Liver (tissue), 3 donors: Measurements from ENCODE around the gene TTBK1.

Experiments
- CTCF ChIP-seq: fragments of 150-350 bp; IDR thresholded peaks from 2 replicates; pipeline ENCODE4 v1.5.1; 2017; ENCODE audit warnings: improper control_type of control experiment, low read depth, low read length; ENCODE audit not compliant: missing input control
- JUND ChIP-seq, 2 donors: IDR thresholded peaks; 2 replicates each; pipeline ENCODE4 v1.6.1; 2016; ENCODE audit warnings: antibody characterized with exemption in 2 of 2
- NR2F2 ChIP-seq: IDR thresholded peaks from 2 replicates; pipeline ENCODE4 v1.6.1; 2016; ENCODE audit warnings: antibody characterized with exemption
- RAD21 ChIP-seq, 2 donors: IDR thresholded peaks; 2 replicates each; pipeline ENCODE4 v1.6.1; 2016; ENCODE audit warnings: antibody characterized with exemption in 2 of 2, mild to moderate bottlenecking in 2 of 2
- REST ChIP-seq: IDR thresholded peaks from 2 replicates; pipeline ENCODE4 v1.6.1; 2016; ENCODE audit warnings: antibody characterized with exemption, mild to moderate bottlenecking
- RXRA ChIP-seq, 2 donors: IDR thresholded peaks; 2 replicates each; pipeline ENCODE4 v1.6.1; 2017 to 2018; ENCODE audit warnings: antibody characterized with exemption in 2 of 2, mild to moderate bottlenecking in 1 of 2
- TAF1 ChIP-seq: conservative IDR thresholded peaks from 2 replicates; pipeline ENCODE4 v1.6.1; 2016; ENCODE audit warnings: antibody characterized with exemption, mild to moderate bottlenecking
- YY1 ChIP-seq: IDR thresholded peaks from 2 replicates; pipeline ENCODE4 v1.6.1; 2016; ENCODE audit warnings: antibody characterized with exemption, mild to moderate bottlenecking
- ZBTB33 ChIP-seq: IDR thresholded peaks from 2 replicates; pipeline ENCODE4 v1.6.1; 2016; ENCODE audit warnings: antibody characterized with exemption
- TF ChIP-seq, protein P1 (sequence below): IDR thresholded peaks from 2 replicates; pipeline ENCODE4 v1.6.1; 2016; ENCODE audit warnings: antibody characterized with exemption
- donor health status: healthy.
- donor health status: healthy.

DNA sequence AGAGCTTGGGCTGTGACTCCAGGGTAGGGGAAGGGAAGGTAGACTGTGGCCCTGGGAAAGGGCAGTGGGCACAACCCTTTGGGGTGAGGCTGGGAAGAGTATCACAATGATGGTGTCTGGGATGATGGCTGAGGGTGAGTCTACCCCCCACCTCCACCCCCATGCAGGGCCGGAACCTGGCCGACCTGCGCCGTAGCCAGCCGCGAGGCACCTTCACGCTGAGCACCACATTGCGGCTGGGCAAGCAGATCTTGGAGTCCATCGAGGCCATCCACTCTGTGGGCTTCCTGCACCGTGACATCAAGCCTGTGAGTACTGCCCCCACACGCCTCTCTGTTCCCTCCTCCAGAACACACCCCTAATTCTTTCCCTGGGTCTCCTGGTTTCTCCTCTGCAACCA, 10.1 kb downstream of the TTBK1 start:
- TF ChIP-seq CTCF = no peak
- no peak for TF ChIP-seq YY1
- TF ChIP-seq ZBTB33 = no peak
- no peak for TF ChIP-seq REST
- no peak for TF ChIP-seq TAF1
- TF ChIP-seq, protein P1, sequence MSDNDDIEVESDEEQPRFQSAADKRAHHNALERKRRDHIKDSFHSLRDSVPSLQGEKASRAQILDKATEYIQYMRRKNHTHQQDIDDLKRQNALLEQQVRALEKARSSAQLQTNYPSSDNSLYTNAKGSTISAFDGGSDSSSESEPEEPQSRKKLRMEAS = no peak
- TF ChIP-seq JUND (IDR thresholded peaks at IDR 0.05) = no peak
- no peak for TF ChIP-seq RAD21 (IDR thresholded peaks at IDR 0.05)
- TF ChIP-seq RXRA (IDR thresholded peaks at IDR 0.05) = no peak
- TF ChIP-seq NR2F2 = no peak
